HepG2 (cell line): ENCODE measurements around the gene ENO4. TPM values are rescaled to one million over a fixed set of nuclear protein-coding genes. Genes with fewer than 3 reads are reported as not detected.

Source experiments
- ATAC-seq: fragments of 200-7000 bp; cut with Tn5 transposase; 3 replicates; pipeline ENCODE4 v1.9.1; 2020; ENCODE audit warnings: mild to moderate bottlenecking, moderate library complexity
- BruUV-seq: library from RNA; stranded (reverse); fragments of 400-500 nt; replicated peaks from 2 replicates; lab custom pipeline; 2021; lab: Mats Ljungman, UMichigan
- CTCF ChIA-PET: fragments of 300-600 bp; formaldehyde crosslinking; extraction: SDS; loops from one replicate; lab custom pipeline; 2021; ENCODE audit warnings: low total read pairs, inconsistent platforms, low intra/inter-chr PET ratio; lab: Yijun Ruan, JAX
- POLR2A ChIA-PET: fragments of 350-600 bp; sonication (Branson Sonifier 250); formaldehyde crosslinking; loops from one replicate; lab custom pipeline; 2020; ENCODE audit warnings: antibody characterized with exemption, inconsistent platforms; lab: Yijun Ruan, JAX
- DNase-seq: peaks from one replicate; pipeline ENCODE4 v3.0.0-alpha.2; 2015; ENCODE audit warnings: low spot score
- FAIRE-seq: peaks from 3 replicates; lab custom pipeline; 2011; peaks lifted over from hg19 to GRCh38; lab: Jason Lieb, UNC
- H2AFZ ChIP-seq: one replicate; pipeline ENCODE4 v1.6.1; 2011; ENCODE audit warnings: low read length, inconsistent platforms
- H3K27ac ChIP-seq: fragments of 300-600 bp; 3 replicates; pipeline ENCODE4 v1.8.0; 2011; ENCODE audit warnings: mixed run types, mild to moderate bottlenecking, mixed read lengths, low read length, inconsistent platforms; ENCODE audit not compliant: insufficient read depth; ENCODE audit errors: extremely low read length
- H3K27me3 ChIP-seq, 2 experiments: fragments of 200-600 bp in 1 of 2; 2 replicates in 1 of 2; 3 replicates in 1 of 2; pipeline versions ENCODE4 v1.6.0 to v1.8.0; 2011; ENCODE audit warnings: low read length in 2 of 2, mild to moderate bottlenecking in 2 of 2, moderate library complexity in 2 of 2, inconsistent platforms in 1 of 2; ENCODE audit not compliant: insufficient read depth in 2 of 2, control insufficient read depth in 1 of 2
- H3K36me3 ChIP-seq, 2 experiments: fragments of 200-600 bp in 1 of 2; replicated peaks in 1 of 2; 2 replicates in 1 of 2; 3 replicates in 1 of 2; pipeline versions ENCODE4 v1.5.1 to v1.8.0; 2011; ENCODE audit warnings: low read length in 2 of 2, inconsistent platforms in 1 of 2; ENCODE audit not compliant: insufficient read depth in 2 of 2, control insufficient read depth in 1 of 2
- H3K4me1 ChIP-seq: 2 replicates; pipeline ENCODE4 v1.5.1; 2012; ENCODE audit warnings: low read length, inconsistent platforms; ENCODE audit not compliant: insufficient read depth
- H3K4me2 ChIP-seq: 2 replicates; pipeline ENCODE4 v1.6.0; 2011; ENCODE audit warnings: low read depth, low read length, inconsistent platforms
- H3K4me3 ChIP-seq, 3 experiments: fragments of 200-600 bp in 1 of 3; sonication (generic), shearing (Covaris generic) in 1 of 3; replicated peaks in 1 of 3; 2 replicates each; pipeline ENCODE4 v1.5.1; 2011 to 2016; ENCODE audit warnings: low read length in 3 of 3, inconsistent platforms in 2 of 3, low read depth in 2 of 3, mild to moderate bottlenecking in 2 of 3, control low read depth in 1 of 3, mixed read lengths in 1 of 3; ENCODE audit not compliant: insufficient read depth in 1 of 3
- H3K79me2 ChIP-seq: one replicate; pipeline ENCODE4 v1.6.1; 2011; ENCODE audit warnings: low read length, inconsistent platforms; ENCODE audit not compliant: insufficient read depth
- H3K9ac ChIP-seq: 2 replicates; pipeline ENCODE4 v1.6.0; 2011; ENCODE audit warnings: mild to moderate bottlenecking, low read depth, low read length, inconsistent platforms; ENCODE audit not compliant: insufficient read depth
- H3K9me3 ChIP-seq: 2 replicates; pipeline ENCODE4 v1.5.1; 2012; ENCODE audit warnings: mild to moderate bottlenecking, low read length
- H4K20me1 ChIP-seq: 2 replicates; pipeline ENCODE4 v1.6.0; 2011; ENCODE audit warnings: inconsistent platforms, mild to moderate bottlenecking, low read length, moderate library complexity; ENCODE audit not compliant: insufficient read depth
- CHCHD3 ChIP-seq: sonication (generic); formaldehyde crosslinking; IDR thresholded peaks from 2 replicates; pipeline ENCODE4 v1.8.0; 2022; ENCODE audit warnings: mild to moderate bottlenecking, missing genetic modification reagents, moderate library complexity
- HNF4A ChIP-seq: sonication (generic); formaldehyde crosslinking; IDR thresholded peaks from 2 replicates; pipeline ENCODE4 v1.4.0; 2020; ENCODE audit warnings: missing genetic modification reagents
- ZNF549 ChIP-seq: sonication (generic); formaldehyde crosslinking; IDR thresholded peaks from 2 replicates; pipeline ENCODE4 v1.5.0; 2020; ENCODE audit warnings: missing genetic modification reagents
- ZNF7 ChIP-seq: IDR thresholded peaks from 2 replicates; pipeline ENCODE4 v1.6.1; 2016; ENCODE audit warnings: missing biosample characterization, missing genetic modification reagents
- ZNF777 ChIP-seq: sonication (generic); formaldehyde crosslinking; IDR thresholded peaks from 2 replicates; pipeline ENCODE4 v1.4.0; 2020; ENCODE audit warnings: missing genetic modification reagents
- WGBS: methylation state at CpG from one replicate; pipeline ENCODE4 v1.1.6; 2017; ENCODE audit warnings: low lambda C conversion rate; 5-methylcytosine and 5-hydroxymethylcytosine counted together
- in situ Hi-C: cut with HindIII; loops from 2 replicates; pipeline ENCODE4 v1.10.0; 2017; ENCODE audit warnings: low pct_unique_long_range_greater_than_20kb; ENCODE audit not compliant: extremely low pct_ligation_motif_present
- intact Hi-C: fragments of 100-400 bp; cut with micrococcal nuclease; formaldehyde crosslinking; loops from one replicate; pipeline ENCODE4 v1.10.0; 2022; ENCODE audit not compliant: unreplicated experiment
- polyA plus RNA-seq, 8 experiments: library from polyadenylated mRNA; depleted of rRNA in 3 of 8; stranded (reverse) in 7 of 8; unstranded in 1 of 8; fragments of >200 nt; fragmentation: Illumina TruSeq in 4 of 8; extraction: Trizol in 4 of 8; gene quantifications; 2 replicates each; pipeline versions ENCODE4 v1.2.1 to v1.2.3, GENCODE V29; 2011 to 2016; ENCODE audit warnings: low read depth in 4 of 8, missing spikeins in 1 of 8, mixed read lengths in 1 of 8; ENCODE audit not compliant: insufficient read depth in 1 of 8
- total RNA-seq, 5 experiments: library from RNA; depleted of rRNA; stranded (reverse); fragments of >200 nt; fragmentation: Illumina TruSeq; extraction: Trizol; gene quantifications; 2 replicates each; pipeline ENCODE4 v1.2.3, GENCODE V29; 2016; ENCODE audit warnings: low read depth in 1 of 5
- TF ChIP-seq, protein P1 (sequence below): sonication (generic); formaldehyde crosslinking; IDR thresholded peaks from 2 replicates; pipeline ENCODE4 v1.4.0; 2020; ENCODE audit warnings: missing genetic modification reagents
- TF ChIP-seq, protein P2 (sequence below): sonication (generic); formaldehyde crosslinking; IDR thresholded peaks from 2 replicates; pipeline ENCODE4 v1.9.0; 2021; ENCODE audit warnings: missing genetic modification reagents, borderline replicate concordance

The ENO4 gene
- total and polyA plus RNA-seq, 2 of the 13 experiments (the other 11 are each of a cell fraction or from before 2014, with no cell fraction given) = not detected

DNA sequence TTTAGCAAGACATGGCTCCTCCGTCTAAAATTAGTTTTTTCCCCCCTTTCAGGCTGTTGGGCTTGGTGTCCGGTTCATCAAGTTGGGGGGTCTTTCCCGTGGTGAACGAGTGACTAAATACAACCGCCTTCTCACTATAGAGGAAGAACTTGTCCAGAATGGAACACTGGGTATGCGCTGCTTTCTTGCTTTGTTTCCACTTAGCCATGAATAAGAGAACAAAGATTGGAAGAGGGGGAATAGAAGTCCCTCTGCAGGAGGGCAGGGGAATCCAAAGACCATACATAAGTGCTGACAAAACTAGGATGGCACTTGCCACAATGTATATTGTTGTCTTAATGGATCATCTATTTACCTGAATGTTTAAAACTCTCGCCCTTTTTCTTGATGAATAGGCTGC lies 30.5 kb downstream of the ENO4 start:
- Histone ChIP-seq H3K27me3 (no peaks in the 10 kb centered on the region), H3K79me2 (no peaks in the 10 kb centered on the region), H3K4me2 (no peak overlapping the region), H2AFZ (no peak overlapping the region), H3K27ac (no peak overlapping the region), H3K4me3 (no peak overlapping the region), H3K4me1 (no peaks in the 10 kb centered on the region), H3K9me3 (no peaks in the 10 kb centered on the region), H3K9ac (no peak overlapping the region), H4K20me1 (no peaks in the 10 kb centered on the region), H3K36me3 (no peaks in the 10 kb centered on the region; a peak in 1 of 5 replicates)
- FAIRE-seq = no peak
- POLR2A ChIA-PET = no interaction called here
- BruUV-seq = no TSS peak
- TF ChIP-seq, protein P1, sequence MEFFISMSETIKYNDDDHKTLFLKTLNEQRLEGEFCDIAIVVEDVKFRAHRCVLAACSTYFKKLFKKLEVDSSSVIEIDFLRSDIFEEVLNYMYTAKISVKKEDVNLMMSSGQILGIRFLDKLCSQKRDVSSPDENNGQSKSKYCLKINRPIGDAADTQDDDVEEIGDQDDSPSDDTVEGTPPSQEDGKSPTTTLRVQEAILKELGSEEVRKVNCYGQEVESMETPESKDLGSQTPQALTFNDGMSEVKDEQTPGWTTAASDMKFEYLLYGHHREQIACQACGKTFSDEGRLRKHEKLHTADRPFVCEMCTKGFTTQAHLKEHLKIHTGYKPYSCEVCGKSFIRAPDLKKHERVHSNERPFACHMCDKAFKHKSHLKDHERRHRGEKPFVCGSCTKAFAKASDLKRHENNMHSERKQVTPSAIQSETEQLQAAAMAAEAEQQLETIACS (CRISPR knock-in tag) = no peak
- TF ChIP-seq CHCHD3 (CRISPR knock-in tag) = no peak
- TF ChIP-seq, protein P2, sequence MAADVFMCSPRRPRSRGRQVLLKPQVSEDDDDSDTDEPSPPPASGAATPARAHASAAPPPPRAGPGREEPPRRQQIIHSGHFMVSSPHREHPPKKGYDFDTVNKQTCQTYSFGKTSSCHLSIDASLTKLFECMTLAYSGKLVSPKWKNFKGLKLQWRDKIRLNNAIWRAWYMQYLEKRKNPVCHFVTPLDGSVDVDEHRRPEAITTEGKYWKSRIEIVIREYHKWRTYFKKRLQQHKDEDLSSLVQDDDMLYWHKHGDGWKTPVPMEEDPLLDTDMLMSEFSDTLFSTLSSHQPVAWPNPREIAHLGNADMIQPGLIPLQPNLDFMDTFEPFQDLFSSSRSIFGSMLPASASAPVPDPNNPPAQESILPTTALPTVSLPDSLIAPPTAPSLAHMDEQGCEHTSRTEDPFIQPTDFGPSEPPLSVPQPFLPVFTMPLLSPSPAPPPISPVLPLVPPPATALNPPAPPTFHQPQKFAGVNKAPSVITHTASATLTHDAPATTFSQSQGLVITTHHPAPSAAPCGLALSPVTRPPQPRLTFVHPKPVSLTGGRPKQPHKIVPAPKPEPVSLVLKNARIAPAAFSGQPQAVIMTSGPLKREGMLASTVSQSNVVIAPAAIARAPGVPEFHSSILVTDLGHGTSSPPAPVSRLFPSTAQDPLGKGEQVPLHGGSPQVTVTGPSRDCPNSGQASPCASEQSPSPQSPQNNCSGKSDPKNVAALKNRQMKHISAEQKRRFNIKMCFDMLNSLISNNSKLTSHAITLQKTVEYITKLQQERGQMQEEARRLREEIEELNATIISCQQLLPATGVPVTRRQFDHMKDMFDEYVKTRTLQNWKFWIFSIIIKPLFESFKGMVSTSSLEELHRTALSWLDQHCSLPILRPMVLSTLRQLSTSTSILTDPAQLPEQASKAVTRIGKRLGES (CRISPR knock-in tag) = no peak
- TF ChIP-seq ZNF549 (CRISPR knock-in tag) = no peak
- no peak for TF ChIP-seq HNF4A (CRISPR knock-in tag)
- TF ChIP-seq ZNF7 (CRISPR knock-in tag) = 0 out of 2 replicates have a peak, but pooled peaks have one; percentile 29
- TF ChIP-seq ZNF777 = no peak
- no peak for DNase-seq
- 64% methylated on average over 7 of the region's 7 CpGs for WGBS
- CTCF ChIA-PET = no interaction called here
- intact Hi-C loops (no loop called here), in situ Hi-C loops (no loop called here)
- ATAC-seq = no peak
